ENCODE results near the gene CCDC188. TPM values are rescaled to one million over a fixed set of nuclear protein-coding genes. Genes with fewer than 3 reads are reported as not detected.

CCDC188 gene
- total and polyA plus RNA-seq, 2 of the 13 experiments (the other 11 are each of a cell fraction or from before 2014, with no cell fraction given) = not detected

DNA sequence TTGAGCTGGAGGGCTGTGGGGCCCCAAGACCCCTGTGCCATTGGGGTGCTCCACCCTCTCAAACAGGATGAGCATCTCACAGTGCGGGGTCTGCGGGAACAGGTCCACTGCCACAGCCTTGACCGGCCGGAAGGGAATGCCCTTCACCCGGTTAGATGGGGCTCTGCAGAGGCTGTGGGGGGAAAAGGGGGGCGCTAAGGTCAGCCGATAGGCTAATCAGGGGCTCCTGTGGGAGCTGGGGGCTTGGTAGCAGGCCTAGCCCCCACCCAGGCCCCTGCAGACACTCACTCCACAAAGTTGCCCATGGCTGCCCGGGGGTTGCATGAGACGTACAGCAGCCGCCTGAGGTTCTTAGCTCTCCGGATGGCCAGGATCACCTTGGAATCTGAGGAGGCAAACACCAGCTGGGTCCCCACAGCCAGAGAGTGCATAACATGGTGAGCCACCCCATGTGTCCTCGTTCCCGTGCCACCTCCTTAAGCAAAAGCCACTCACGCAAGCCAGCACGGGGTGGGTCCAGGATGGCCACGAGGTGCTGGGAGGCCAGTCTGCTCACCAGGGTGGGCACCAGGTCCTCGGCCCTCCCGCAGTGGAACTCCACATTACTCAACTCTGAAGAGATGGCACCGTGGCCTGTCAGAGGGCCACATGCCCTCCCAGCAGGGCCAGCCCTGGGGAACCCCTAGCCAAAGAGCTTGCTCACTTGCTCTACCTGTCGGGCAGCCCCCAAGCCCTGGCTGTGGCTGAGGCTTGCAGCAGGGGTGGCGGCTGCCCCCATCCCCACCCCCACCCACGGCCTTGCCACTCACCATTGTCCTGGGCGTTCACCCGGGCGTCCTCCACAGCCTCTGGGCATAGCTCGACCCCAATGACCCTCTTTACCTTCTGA, 38.0 kb downstream of the CCDC188 start (continued):
- TF ChIP-seq FOXA3 (CRISPR knock-in tag; IDR thresholded peaks at IDR 0.05) = no peak
- TF ChIP-seq ZFP41 (CRISPR knock-in tag; IDR thresholded peaks at IDR 0.05; ENCODE audit: borderline replicate concordance) = no peak
- no peak for TF ChIP-seq ZNF20 (CRISPR knock-in tag; IDR thresholded peaks at IDR 0.05)
- no peak for TF ChIP-seq JDP2 (CRISPR knock-in tag; IDR thresholded peaks at IDR 0.05; ENCODE audit: borderline replicate concordance)
- no peak for TF ChIP-seq TEAD2 (CRISPR knock-in tag; IDR thresholded peaks at IDR 0.05)
- peak; percentile 3 for TF ChIP-seq RBM22 (optimal IDR thresholded peaks at IDR 0.05; ENCODE audit: low read length)
- TF ChIP-seq, protein P1, sequence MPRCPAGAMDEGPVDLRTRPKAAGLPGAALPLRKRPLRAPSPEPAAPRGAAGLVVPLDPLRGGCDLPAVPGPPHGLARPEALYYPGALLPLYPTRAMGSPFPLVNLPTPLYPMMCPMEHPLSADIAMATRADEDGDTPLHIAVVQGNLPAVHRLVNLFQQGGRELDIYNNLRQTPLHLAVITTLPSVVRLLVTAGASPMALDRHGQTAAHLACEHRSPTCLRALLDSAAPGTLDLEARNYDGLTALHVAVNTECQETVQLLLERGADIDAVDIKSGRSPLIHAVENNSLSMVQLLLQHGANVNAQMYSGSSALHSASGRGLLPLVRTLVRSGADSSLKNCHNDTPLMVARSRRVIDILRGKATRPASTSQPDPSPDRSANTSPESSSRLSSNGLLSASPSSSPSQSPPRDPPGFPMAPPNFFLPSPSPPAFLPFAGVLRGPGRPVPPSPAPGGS (CRISPR knock-in tag; IDR thresholded peaks at IDR 0.05) = no peak
- no peak for TF ChIP-seq ZNF709 (CRISPR knock-in tag; IDR thresholded peaks at IDR 0.05)
- no peak for TF ChIP-seq ARID2 (CRISPR knock-in tag; IDR thresholded peaks at IDR 0.05; ENCODE audit: borderline replicate concordance)
- no peak for TF ChIP-seq ATF1 (CRISPR knock-in tag; IDR thresholded peaks at IDR 0.05)
- peak in 1 of 2 experiments; percentile 34; a peak in 2 of 4 replicates for TF ChIP-seq POLR2A (IDR thresholded peaks at IDR 0.05; ENCODE audit: insufficient read depth in 1 of 2, low read depth in 2 of 2, low read length in 2 of 2)
